GM18505 (cell line): ENCODE data around the gene FTSJ3.
A peak's percentile ranks its signal among the peaks of the same experiment; 100 is the strongest.

Experiments used
- ATAC-seq: cut with Tn5 transposase; IDR thresholded peaks from one replicate; pipeline ENCODE4 v1.9.1; 2021; ENCODE audit not compliant: unreplicated experiment
- POLR2A ChIP-seq: IDR thresholded peaks from 4 replicates; pipeline ENCODE4 v1.6.1; 2011; ENCODE audit warnings: borderline replicate concordance; ENCODE audit not compliant: insufficient read depth, insufficient read length; ENCODE audit errors: extremely low read depth

The FTSJ3 gene

DNA sequence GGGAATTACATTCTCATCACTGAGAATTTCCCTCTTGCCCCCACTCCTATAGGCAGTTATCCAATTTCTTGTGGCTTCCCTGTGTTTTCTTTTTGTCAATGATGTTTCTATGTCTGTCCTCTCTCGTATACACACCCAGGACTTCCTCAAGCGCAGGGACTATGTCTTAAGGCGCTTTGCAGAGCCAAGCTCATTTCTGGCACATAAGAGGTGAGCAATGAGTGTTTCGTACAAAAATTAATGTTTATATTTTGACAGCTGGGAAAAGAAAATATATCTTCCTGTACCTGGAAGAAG is 52.5 kb downstream of the FTSJ3 start:
- no peak for ATAC-seq
- TF ChIP-seq POLR2A = no peak

DNA sequence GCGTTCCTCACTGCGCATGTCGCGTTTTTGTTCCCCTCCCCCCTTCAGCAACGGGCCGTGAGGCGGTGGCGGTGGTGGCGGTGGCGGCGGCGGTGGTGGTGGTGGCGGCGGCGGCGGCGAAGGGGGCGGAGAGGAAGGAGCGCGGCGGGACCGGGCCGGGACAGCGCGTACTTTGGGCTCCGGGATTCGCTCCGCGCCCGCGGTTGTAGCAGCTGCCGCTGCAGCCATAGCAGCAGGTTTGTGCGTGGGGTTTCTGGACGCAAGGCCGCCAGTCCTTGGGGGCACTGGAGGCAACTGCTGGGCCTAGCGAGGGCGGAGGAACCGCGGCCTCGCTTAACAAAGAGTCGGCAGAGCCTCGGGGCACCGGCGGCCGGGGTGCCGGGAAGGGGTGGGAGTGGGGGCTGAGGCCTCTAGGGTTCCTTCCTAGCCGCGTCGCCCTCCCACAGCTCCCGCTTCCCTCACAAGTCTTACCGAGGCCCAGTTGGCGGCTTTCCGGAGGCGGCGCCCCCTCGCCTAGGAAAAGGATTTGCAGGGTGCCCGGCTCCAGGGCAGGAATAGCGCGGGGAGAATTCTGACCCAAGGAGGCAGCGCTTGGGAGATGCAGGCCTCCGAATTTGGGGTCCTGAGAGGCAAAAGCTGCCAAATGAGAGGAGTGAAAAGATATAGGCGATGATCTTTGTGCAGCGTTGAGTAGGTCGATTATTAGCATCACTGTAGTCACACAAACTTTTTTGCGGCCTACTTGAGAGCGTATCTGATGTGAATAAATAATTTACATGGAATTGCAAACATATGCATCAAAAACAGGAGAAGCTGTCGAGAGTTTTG is 53.1 kb downstream of the FTSJ3 start, which contains the start of gene DDX42:
Gene DDX42 (plus strand): TSS at position 30 of the 828 bp plus-strand sequence. CDS start 12,880 bp downstream, outside the sequence.
- peak; percentile 11 for ATAC-seq
- TF ChIP-seq POLR2A = no peak

DNA sequence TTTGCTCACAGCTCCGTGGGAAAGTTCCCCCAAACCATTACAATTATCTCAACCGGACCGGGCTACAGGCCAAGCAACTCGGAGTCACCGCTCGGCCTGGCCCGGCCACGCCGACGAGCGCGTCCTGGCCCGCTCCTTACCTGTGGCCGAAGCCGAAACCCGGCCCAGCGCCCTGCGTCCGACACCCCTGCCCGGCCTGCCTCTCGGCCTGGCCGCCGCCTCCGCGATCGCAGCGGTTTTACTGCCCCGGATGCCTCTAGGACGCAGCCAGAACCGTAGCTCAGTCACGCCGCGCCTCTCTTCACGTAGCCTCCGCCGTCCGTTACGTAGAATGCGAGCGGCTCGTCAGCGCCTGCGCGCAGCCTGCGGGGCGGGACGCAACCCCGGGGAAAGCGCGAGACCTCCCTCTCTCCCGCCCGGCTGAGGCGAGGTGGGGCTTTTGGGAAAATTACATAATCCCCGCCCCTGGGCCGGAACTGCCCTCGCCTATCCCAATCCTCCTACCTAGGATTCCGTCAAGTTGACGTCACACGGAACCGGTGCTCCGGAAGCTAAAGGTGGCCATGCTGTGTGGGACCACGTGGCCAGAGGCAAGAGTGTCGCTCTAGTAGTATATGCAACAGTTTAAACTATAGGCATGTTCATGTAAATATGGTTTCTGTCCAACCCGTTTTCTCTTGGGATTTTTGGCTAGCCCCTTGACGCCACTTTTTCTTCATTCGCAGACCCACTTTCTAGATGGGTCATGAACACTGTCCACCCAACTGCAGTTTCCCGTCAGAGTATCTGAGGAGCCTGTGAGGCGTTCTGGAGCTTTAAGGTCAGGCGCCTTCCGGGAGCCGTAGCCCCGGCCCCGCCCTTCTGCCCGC is 54.0 kb downstream of the FTSJ3 start, which contains the start of gene CCDC47:
Gene CCDC47 (minus strand): TSS at position 326 of the 869 bp plus-strand sequence. CDS start 7,422 bp downstream, outside the sequence.
- peak; percentile 77 for ATAC-seq
- TF ChIP-seq POLR2A = peak; percentile 97

- no peak for ATAC-seq
Measured at GRCh38 chr17:63772801-63773271, 54.6 kb downstream of the FTSJ3 start.

More at GRCh38 chr17:63772801-63773271, 54.6 kb downstream of the FTSJ3 start:
- no peak for TF ChIP-seq POLR2A
